Adrenal gland (tissue), 5 donors: ENCODE results near the gene RAD51B.

Source experiments
- POLR2A ChIP-seq, 2 donors: fragments of 450-650 bp; IDR thresholded peaks; one replicate each; pipeline ENCODE4 v1.6.1; 2017; ENCODE audit warnings: antibody characterized with exemption in 2 of 2, mild to moderate bottlenecking in 2 of 2, moderate library complexity in 1 of 2
- TF ChIP-seq, protein P1 (sequence below), 6 experiments: fragments of 450-650 bp in 4 of 6; fragments of 200-600 bp in 2 of 6; sonication (generic) in 1 of 6; IDR thresholded peaks; 1 replicate in 5 of 6; 2 replicates in 1 of 6; pipeline versions ENCODE4 v1.5.1 to v1.8.0; 2016 to 2021; ENCODE audit warnings: antibody characterized with exemption in 6 of 6, mild to moderate bottlenecking in 2 of 6, moderate library complexity in 1 of 6
- donor health status: DM: no; HTN: no; CAD: no.

DNA sequence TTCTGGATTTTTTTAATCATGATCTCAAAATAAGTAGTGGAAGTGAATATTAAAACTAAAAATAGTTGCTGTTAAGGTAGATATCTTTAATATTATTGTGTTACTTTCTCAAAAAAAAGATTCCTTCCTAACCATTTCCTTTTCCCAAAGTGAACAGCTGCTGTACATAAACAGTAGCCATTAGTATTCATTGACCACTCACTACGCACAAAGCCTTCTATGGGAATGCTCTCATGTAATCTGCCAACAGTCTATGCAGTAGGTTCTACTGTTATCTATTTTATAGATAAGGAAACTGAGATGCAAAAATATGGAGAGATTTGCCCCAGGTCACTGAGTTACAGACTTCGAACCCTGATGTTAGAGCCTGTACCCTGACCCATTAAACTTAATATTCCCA, 941.2 kb downstream of the RAD51B start:
- TF ChIP-seq POLR2A (IDR thresholded peaks at IDR 0.05): no peak
- TF ChIP-seq, protein P1, sequence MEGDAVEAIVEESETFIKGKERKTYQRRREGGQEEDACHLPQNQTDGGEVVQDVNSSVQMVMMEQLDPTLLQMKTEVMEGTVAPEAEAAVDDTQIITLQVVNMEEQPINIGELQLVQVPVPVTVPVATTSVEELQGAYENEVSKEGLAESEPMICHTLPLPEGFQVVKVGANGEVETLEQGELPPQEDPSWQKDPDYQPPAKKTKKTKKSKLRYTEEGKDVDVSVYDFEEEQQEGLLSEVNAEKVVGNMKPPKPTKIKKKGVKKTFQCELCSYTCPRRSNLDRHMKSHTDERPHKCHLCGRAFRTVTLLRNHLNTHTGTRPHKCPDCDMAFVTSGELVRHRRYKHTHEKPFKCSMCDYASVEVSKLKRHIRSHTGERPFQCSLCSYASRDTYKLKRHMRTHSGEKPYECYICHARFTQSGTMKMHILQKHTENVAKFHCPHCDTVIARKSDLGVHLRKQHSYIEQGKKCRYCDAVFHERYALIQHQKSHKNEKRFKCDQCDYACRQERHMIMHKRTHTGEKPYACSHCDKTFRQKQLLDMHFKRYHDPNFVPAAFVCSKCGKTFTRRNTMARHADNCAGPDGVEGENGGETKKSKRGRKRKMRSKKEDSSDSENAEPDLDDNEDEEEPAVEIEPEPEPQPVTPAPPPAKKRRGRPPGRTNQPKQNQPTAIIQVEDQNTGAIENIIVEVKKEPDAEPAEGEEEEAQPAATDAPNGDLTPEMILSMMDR (IDR thresholded peaks at IDR 0.05): no peak
